GM12873 (cell line): Measurements from ENCODE around the gene CHCHD1.
A peak's percentile ranks its signal among the peaks of the same experiment; 100 is the strongest.

Experiments used
- TF ChIP-seq, protein P1 (sequence below): IDR thresholded peaks from 2 replicates; pipeline ENCODE4 v1.5.1; 2012; ENCODE audit warnings: low read depth, mild to moderate bottlenecking, moderate library complexity, low read length, control low read depth; ENCODE audit not compliant: insufficient read depth; ENCODE audit errors: missing control alignments

The CHCHD1 gene

DNA sequence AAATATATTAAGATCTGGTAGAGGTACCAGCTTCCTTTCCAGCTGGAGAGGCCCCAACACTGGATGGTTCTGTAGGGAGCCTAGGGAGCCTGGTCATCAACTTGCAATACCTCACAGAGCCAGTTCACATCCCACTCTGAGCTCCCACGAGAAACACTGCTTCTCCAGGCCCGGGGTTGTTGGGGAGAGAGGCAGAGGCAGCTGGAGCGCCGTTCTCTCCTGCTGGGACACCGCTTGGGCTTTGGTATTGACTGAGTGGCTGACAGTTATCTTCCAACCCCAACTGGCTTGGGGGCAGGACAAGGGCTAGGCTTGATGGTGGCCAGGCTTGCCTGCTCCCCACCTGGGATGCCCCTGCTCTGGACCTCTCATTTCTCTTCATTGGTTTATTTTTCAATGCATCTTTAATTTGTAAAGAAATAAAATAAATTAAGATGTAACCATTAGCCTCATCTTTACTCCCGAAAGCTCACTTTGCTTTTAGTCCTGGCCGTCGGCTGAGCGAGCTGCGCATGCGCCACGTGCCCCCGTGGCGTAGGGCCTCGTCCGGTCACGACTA lies 10.0 kb upstream of the CHCHD1 start:
- TF ChIP-seq, protein P1, sequence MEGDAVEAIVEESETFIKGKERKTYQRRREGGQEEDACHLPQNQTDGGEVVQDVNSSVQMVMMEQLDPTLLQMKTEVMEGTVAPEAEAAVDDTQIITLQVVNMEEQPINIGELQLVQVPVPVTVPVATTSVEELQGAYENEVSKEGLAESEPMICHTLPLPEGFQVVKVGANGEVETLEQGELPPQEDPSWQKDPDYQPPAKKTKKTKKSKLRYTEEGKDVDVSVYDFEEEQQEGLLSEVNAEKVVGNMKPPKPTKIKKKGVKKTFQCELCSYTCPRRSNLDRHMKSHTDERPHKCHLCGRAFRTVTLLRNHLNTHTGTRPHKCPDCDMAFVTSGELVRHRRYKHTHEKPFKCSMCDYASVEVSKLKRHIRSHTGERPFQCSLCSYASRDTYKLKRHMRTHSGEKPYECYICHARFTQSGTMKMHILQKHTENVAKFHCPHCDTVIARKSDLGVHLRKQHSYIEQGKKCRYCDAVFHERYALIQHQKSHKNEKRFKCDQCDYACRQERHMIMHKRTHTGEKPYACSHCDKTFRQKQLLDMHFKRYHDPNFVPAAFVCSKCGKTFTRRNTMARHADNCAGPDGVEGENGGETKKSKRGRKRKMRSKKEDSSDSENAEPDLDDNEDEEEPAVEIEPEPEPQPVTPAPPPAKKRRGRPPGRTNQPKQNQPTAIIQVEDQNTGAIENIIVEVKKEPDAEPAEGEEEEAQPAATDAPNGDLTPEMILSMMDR: peak; percentile 10

DNA sequence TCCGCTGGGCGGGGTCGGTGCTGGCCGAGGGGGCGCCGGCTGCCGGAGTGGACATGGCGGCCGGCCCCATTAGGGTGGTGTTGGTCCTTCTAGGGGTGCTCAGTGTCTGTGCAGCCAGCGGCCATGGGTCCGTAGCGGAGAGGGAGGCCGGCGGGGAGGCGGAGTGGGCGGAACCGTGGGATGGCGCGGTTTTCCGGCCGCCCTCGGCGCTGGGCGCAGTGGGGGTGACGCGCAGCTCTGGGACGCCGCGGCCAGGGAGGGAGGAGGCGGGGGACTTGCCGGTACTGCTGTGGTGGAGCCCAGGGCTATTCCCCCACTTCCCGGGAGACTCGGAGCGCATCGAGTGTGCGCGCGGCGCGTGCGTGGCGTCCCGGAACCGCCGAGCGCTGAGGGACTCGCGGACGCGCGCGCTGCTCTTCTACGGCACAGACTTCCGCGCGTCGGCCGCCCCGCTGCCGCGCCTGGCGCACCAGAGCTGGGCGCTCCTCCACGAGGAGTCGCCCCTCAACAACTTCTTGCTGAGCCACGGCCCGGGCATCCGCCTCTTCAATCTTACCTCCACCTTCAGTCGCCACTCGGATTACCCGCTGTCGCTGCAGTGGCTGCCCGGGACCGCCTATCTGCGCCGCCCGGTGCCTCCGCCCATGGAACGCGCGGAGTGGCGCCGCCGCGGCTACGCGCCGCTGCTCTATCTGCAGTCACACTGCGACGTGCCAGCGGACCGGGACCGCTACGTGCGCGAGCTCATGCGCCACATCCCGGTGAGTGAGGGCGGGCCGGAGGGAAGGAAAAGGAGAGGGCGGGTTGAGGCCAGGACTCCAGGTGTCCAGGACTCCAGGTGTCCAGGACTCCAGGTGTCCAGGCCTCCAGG lies 9.3 kb upstream of the CHCHD1 start:
- TF ChIP-seq, protein P1: peak; percentile 17

DNA sequence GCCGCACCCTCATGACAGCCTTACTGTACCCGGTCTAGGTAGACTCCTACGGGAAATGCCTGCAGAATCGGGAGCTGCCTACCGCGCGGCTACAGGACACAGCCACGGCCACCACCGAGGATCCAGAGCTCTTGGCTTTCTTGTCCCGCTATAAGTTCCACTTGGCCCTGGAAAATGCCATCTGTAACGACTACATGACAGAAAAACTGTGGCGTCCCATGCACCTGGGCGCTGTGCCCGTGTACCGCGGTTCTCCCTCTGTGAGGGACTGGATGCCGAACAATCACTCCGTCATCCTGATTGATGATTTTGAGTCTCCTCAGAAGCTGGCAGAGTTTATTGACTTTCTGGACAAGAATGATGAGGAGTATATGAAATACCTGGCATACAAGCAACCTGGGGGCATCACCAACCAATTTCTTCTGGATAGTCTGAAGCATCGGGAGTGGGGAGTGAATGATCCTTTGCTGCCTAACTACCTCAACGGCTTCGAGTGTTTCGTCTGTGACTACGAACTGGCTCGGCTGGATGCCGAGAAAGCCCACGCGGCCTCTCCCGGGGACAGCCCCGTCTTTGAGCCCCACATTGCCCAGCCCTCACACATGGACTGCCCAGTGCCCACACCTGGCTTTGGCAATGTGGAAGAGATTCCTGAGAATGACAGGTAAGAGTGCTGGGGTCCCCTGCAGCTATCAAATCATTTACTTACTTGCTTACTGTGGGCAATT lies 8.5 kb upstream of the CHCHD1 start:
- TF ChIP-seq, protein P1: no peak

DNA sequence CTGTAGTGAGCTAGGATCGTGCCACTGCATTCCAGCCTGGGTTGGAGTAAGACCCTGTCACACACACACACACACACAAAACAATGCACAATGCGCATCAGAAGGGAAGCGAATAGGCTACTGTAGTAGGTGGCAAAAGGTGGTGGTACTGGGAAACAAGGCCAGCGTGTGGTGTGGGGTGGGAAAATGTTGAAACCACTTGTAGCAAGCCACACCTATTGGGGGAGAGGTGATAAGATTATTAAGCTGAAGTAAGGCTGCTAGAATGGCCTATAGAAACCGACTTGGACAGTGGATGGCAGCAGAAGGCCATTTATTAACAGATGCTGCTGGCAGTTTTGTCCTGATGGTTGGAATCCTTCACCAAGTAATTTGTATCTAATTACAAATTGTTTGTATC lies 7.2 kb upstream of the CHCHD1 start:
- TF ChIP-seq, protein P1: no peak

DNA sequence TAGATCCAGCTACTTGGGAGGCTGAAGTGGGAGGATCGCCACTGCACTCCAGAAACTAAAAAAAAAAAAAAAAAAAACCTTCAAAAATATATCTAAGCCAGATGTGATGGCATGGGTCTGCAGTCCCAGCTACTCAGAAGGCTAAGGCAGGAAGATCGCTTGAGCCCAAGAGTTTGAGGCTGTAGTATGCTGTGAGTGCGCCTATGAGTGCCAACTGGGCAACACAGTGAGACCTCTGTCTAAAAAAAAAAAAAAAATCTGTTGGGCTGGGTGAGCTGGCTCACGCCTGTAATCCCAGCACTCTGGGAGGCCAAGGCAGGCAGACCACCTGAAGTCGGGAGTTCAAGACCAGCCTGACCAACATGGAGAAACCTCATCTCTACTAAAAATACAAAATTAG lies 2.8 kb upstream of the CHCHD1 start:
- TF ChIP-seq, protein P1: no peak

DNA sequence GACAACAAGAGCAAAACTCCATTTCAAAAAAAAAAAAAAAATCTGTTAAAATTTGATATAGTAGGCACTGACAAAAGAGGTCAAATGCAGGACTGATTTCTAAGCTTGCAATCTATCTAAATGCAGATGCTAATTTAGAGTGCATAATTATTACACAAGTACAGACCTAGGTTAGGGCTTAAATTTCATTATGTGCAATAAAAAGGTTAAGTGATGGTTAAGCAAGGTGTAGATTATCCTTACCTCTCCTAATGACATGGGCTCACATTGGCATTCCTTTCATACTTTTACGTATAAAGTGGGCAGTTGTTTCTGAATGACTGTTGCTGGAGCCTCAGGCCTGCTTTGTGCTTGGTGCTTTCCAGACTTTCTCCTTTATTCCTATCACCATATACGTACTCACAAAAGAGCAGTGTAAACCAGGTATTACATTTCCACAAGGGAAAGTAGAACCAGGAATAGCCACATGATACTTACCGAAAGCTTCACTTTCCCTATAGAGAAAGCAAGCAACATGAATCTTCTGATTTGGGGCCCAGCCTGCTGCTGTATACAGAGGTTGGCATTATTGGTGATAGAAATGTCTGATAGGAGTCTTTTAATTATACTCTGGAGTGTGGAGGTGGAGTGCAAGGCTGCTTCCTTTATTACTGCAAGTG lies 2.2 kb upstream of the CHCHD1 start:
- TF ChIP-seq, protein P1: no peak
